H1 (cell line): ENCODE results near the gene GUCY2C. TPM values are rescaled to one million over a fixed set of nuclear protein-coding genes. Genes with fewer than 3 reads are reported as not detected.

Source experiments
- CTCF ChIA-PET: fragments of 300-600 bp; sonication (Branson Sonifier 250); formaldehyde crosslinking; loops from one replicate; lab custom pipeline; 2021; ENCODE audit not compliant: partially characterized antibody; lab: Charles Lee
- POLR2A ChIA-PET: fragments of 300-600 bp; sonication (Branson Sonifier 250); formaldehyde crosslinking; loops from one replicate; lab custom pipeline; 2021; ENCODE audit warnings: inconsistent platforms; ENCODE audit not compliant: partially characterized antibody; lab: Charles Lee
- DNase-seq, 2 experiments: peaks; one replicate each; pipeline versions ENCODE4 v3.0.0 to v3.0.0-alpha.2; 2010 to 2022; ENCODE audit warnings: low spot score in 2 of 2, low read depth in 1 of 2, mixed read lengths in 1 of 2
- FAIRE-seq: peaks from 2 replicates; lab custom pipeline; 2011; peaks lifted over from hg19 to GRCh38; lab: Jason Lieb, UNC
- H2AFZ ChIP-seq: 2 replicates; pipeline ENCODE4 v1.8.1; 2012; ENCODE audit warnings: low read length, inconsistent platforms
- H2AK5ac ChIP-seq: 2 replicates; pipeline ENCODE4 v1.6.1; 2013; ENCODE audit warnings: low read depth, low read length
- H2BK120ac ChIP-seq: replicated peaks from 2 replicates; pipeline ENCODE3; 2013; ENCODE audit warnings: low read depth, low read length, inconsistent platforms
- H2BK12ac ChIP-seq: 2 replicates; pipeline ENCODE4 v1.6.1; 2013; ENCODE audit warnings: low read depth, low read length
- H2BK15ac ChIP-seq: 2 replicates; pipeline ENCODE4 v1.6.1; 2013; ENCODE audit warnings: low read length
- H2BK20ac ChIP-seq: 2 replicates; pipeline ENCODE4 v1.6.1; 2013; ENCODE audit warnings: low read length
- H2BK5ac ChIP-seq: 2 replicates; pipeline ENCODE4 v1.6.1; 2013; ENCODE audit warnings: low read depth, low read length
- H3K14ac ChIP-seq: 2 replicates; pipeline ENCODE4 v1.6.1; 2013; ENCODE audit warnings: inconsistent platforms; ENCODE audit not compliant: insufficient read length
- H3K18ac ChIP-seq: 2 replicates; pipeline ENCODE4 v1.6.1; 2013; ENCODE audit warnings: low read length; ENCODE audit errors: extremely low read depth
- H3K23ac ChIP-seq: 2 replicates; pipeline ENCODE4 v1.6.1; 2013; ENCODE audit warnings: inconsistent platforms; ENCODE audit not compliant: insufficient read length
- H3K23me2 ChIP-seq: 2 replicates; pipeline ENCODE4 v1.6.1; 2013; ENCODE audit warnings: low read depth, low read length
- H3K27ac ChIP-seq: 2 replicates; pipeline ENCODE4 v1.6.1; 2011; ENCODE audit warnings: low read depth, low read length, inconsistent platforms
- H3K27me3 ChIP-seq, 4 experiments: replicated peaks in 1 of 4; 1 replicate in 1 of 4; 2 replicates in 3 of 4; pipeline versions ENCODE4 v1.6.1 to v1.8.1; 2011 to 2013; ENCODE audit warnings: low read length in 3 of 4, mild to moderate bottlenecking in 3 of 4, inconsistent platforms in 2 of 4, mixed read lengths in 2 of 4, moderate library complexity in 1 of 4; ENCODE audit not compliant: control insufficient read depth in 3 of 4, insufficient read depth in 3 of 4; ENCODE audit errors: extremely low read depth in 1 of 4
- H3K36me3 ChIP-seq, 4 experiments: 2 replicates each; pipeline versions ENCODE4 v1.6.1 to v1.8.1; 2011 to 2013; ENCODE audit warnings: mild to moderate bottlenecking in 4 of 4, low read length in 3 of 4, moderate library complexity in 2 of 4, control low read depth in 1 of 4, inconsistent platforms in 1 of 4; ENCODE audit not compliant: insufficient read depth in 4 of 4, control insufficient read depth in 2 of 4
- H3K4ac ChIP-seq: replicated peaks from 2 replicates; pipeline ENCODE3; 2013; ENCODE audit warnings: low read length, low read depth, mixed read lengths, inconsistent platforms; ENCODE audit not compliant: insufficient read length
- H3K4me1 ChIP-seq, 4 experiments: replicated peaks in 1 of 4; 1 replicate in 1 of 4; 2 replicates in 3 of 4; pipeline versions ENCODE4 v1.6.1 to v1.8.1; 2011 to 2013; ENCODE audit warnings: low read length in 3 of 4, inconsistent platforms in 2 of 4, mixed read lengths in 1 of 4; ENCODE audit not compliant: insufficient read depth in 4 of 4, control insufficient read depth in 3 of 4
- H3K4me2 ChIP-seq, 2 experiments: 2 replicates each; pipeline versions ENCODE4 v1.6.1 to v1.8.1; 2011 to 2013; ENCODE audit warnings: low read depth in 2 of 2, low read length in 2 of 2, control low read depth in 1 of 2, inconsistent platforms in 1 of 2, mild to moderate bottlenecking in 1 of 2; ENCODE audit not compliant: insufficient read depth in 1 of 2
- H3K4me3 ChIP-seq, 4 experiments: fragments of 200-600, 300-600 bp in 1 of 4; sonication (generic), shearing (Covaris generic), sonication (Bioruptor Twin) in 1 of 4; 2 replicates each; pipeline versions ENCODE4 v1.5.1 to v1.8.1; 2011 to 2016; ENCODE audit warnings: low read length in 4 of 4, low read depth in 3 of 4, control low read depth in 2 of 4, inconsistent platforms in 2 of 4, mild to moderate bottlenecking in 2 of 4, mixed read lengths in 1 of 4, moderate library complexity in 1 of 4; ENCODE audit not compliant: insufficient read depth in 2 of 4; ENCODE audit errors: extremely low read depth in 1 of 4
- H3K56ac ChIP-seq: replicated peaks from 2 replicates; pipeline ENCODE3; 2013; ENCODE audit warnings: low read depth, mild to moderate bottlenecking, mixed read lengths, low read length, inconsistent platforms; ENCODE audit not compliant: insufficient read length
- H3K79me1 ChIP-seq: 2 replicates; pipeline ENCODE4 v1.6.1; 2013; ENCODE audit warnings: low read depth, low read length, control low read depth
- H3K79me2 ChIP-seq, 2 experiments: 2 replicates each; pipeline versions ENCODE4 v1.6.1 to v1.8.1; 2012 to 2013; ENCODE audit warnings: low read length in 2 of 2, mild to moderate bottlenecking in 2 of 2, inconsistent platforms in 1 of 2; ENCODE audit not compliant: insufficient read depth in 2 of 2, control insufficient read depth in 1 of 2
- H3K9ac ChIP-seq, 4 experiments: replicated peaks in 1 of 4; 1 replicate in 1 of 4; 2 replicates in 3 of 4; pipeline versions ENCODE4 v1.6.1 to v1.8.1; 2011 to 2013; ENCODE audit warnings: low read depth in 3 of 4, low read length in 3 of 4, control low read depth in 2 of 4, mild to moderate bottlenecking in 2 of 4, moderate library complexity in 2 of 4, inconsistent platforms in 1 of 4; ENCODE audit errors: extremely low read depth in 1 of 4
- H3K9me3 ChIP-seq, 2 experiments: 2 replicates each; pipeline versions ENCODE4 v1.6.1 to v1.8.1; 2012 to 2013; ENCODE audit warnings: mild to moderate bottlenecking in 2 of 2, moderate library complexity in 2 of 2, control low read depth in 1 of 2, inconsistent platforms in 1 of 2, low read depth in 1 of 2, low read length in 1 of 2, mixed read lengths in 1 of 2; ENCODE audit not compliant: insufficient read depth in 2 of 2
- H4K20me1 ChIP-seq, 2 experiments: replicated peaks in 1 of 2; 2 replicates each; pipeline versions ENCODE3 to v1.8.1; 2011 to 2013; ENCODE audit warnings: inconsistent platforms in 2 of 2, low read length in 2 of 2, mild to moderate bottlenecking in 1 of 2; ENCODE audit not compliant: insufficient read depth in 2 of 2, control insufficient read depth in 1 of 2
- H4K5ac ChIP-seq: 2 replicates; pipeline ENCODE4 v1.6.1; 2013; ENCODE audit warnings: low read length, low read depth, mixed read lengths, inconsistent platforms; ENCODE audit not compliant: insufficient read length
- H4K8ac ChIP-seq: 2 replicates; pipeline ENCODE4 v1.8.0; 2013; ENCODE audit warnings: mild to moderate bottlenecking, moderate library complexity, low read length, inconsistent platforms; ENCODE audit not compliant: insufficient read depth; ENCODE audit errors: extremely low read depth
- H4K91ac ChIP-seq: replicated peaks from 2 replicates; pipeline ENCODE3; 2013; ENCODE audit warnings: low read length, mixed read lengths, inconsistent platforms; ENCODE audit not compliant: insufficient read length
- ASH2L ChIP-seq: fragments of 200-600, 300-600 bp; sonication (generic); IDR thresholded peaks from one replicate; pipeline ENCODE4 v1.7.1; 2017; ENCODE audit warnings: low read length
- CHD1 ChIP-seq: IDR thresholded peaks from 2 replicates; pipeline ENCODE4 v1.6.1; 2012; ENCODE audit warnings: low read depth, low read length, improper control_type of control experiment
- CHD2 ChIP-seq: IDR thresholded peaks from 2 replicates; pipeline ENCODE4 v1.6.1; 2012; ENCODE audit warnings: low read length, improper control_type of control experiment
- CREB1 ChIP-seq: IDR thresholded peaks from 2 replicates; pipeline ENCODE4 v1.6.1; 2012; ENCODE audit warnings: inconsistent platforms
- CTBP2 ChIP-seq: IDR thresholded peaks from 2 replicates; pipeline ENCODE4 v1.7.0; 2011; ENCODE audit warnings: borderline replicate concordance, mild to moderate bottlenecking, moderate library complexity, mixed read lengths, low read length; ENCODE audit not compliant: insufficient read depth, insufficient read length
- E2F6 ChIP-seq: IDR thresholded peaks from 2 replicates; pipeline ENCODE4 v1.6.1; 2012; ENCODE audit warnings: inconsistent platforms
- HDAC2 ChIP-seq, 2 experiments: fragments of 300-600 bp in 1 of 2; sonication (generic) in 1 of 2; IDR thresholded peaks; 2 replicates each; pipeline ENCODE4 v1.6.1; 2011 to 2012; ENCODE audit warnings: low read depth in 2 of 2, low read length in 2 of 2, mild to moderate bottlenecking in 2 of 2, moderate library complexity in 2 of 2, borderline replicate concordance in 1 of 2, inconsistent platforms in 1 of 2
- KDM1A ChIP-seq: fragments of 200-600, 300-600 bp; sonication (generic); IDR thresholded peaks from 2 replicates; pipeline ENCODE4 v1.7.1; 2016; ENCODE audit warnings: mild to moderate bottlenecking, low read length, borderline replicate concordance
- KDM5A ChIP-seq: fragments of 200-600 bp; IDR thresholded peaks from 2 replicates; pipeline ENCODE4 v1.7.1; 2012; ENCODE audit warnings: mild to moderate bottlenecking, low read length, inconsistent platforms, mixed read lengths
- POLR2A ChIP-seq, 2 experiments: IDR thresholded peaks; 1 replicate in 1 of 2; 2 replicates in 1 of 2; pipeline ENCODE4 v1.6.1; 2011; ENCODE audit warnings: low read depth in 2 of 2, low read length in 2 of 2, mild to moderate bottlenecking in 2 of 2; ENCODE audit errors: control extremely low read depth in 1 of 2
- POLR2AphosphoS5 ChIP-seq: IDR thresholded peaks from 2 replicates; pipeline ENCODE4 v1.6.1; 2011; ENCODE audit warnings: low read depth, low read length
- SAP30 ChIP-seq: fragments of 300-600 bp; sonication (generic); IDR thresholded peaks from 2 replicates; pipeline ENCODE4 v1.7.1; 2012; ENCODE audit warnings: low read length, moderate library complexity, mild to moderate bottlenecking, inconsistent platforms; ENCODE audit not compliant: insufficient read depth, insufficient replicate concordance
- TEAD4 ChIP-seq: IDR thresholded peaks from 2 replicates; pipeline ENCODE4 v1.6.1; 2012; ENCODE audit warnings: low read depth, low read length, inconsistent platforms, mixed read lengths
- ZNF274 ChIP-seq: IDR thresholded peaks from 2 replicates; pipeline ENCODE4 v1.7.0; 2012; ENCODE audit warnings: low read length, borderline replicate concordance; ENCODE audit errors: extremely low read depth
- WGBS, 2 experiments: shearing (Covaris generic) in 1 of 2; methylation state at CpG; one replicate each; pipeline versions ENCODE4 v1.1.6 to v1.1.7; 2013 to 2015; ENCODE audit warnings: low lambda C conversion rate in 2 of 2, mixed read lengths in 2 of 2, inconsistent platforms in 1 of 2, low coverage in 1 of 2, missing lambda C conversion rate in 1 of 2; ENCODE audit not compliant: insufficient replicate concordance in 2 of 2, insufficient coverage in 1 of 2, insufficient read length in 1 of 2; ENCODE audit errors: extremely low coverage in 1 of 2, missing lambda C conversion rate in 1 of 2; 5-methylcytosine and 5-hydroxymethylcytosine counted together
- polyA plus RNA-seq, 7 experiments: library from polyadenylated mRNA; depleted of rRNA in 3 of 7; stranded (reverse) in 5 of 7; unstranded in 2 of 7; fragments of >200 nt in 5 of 7; fragments of 200-250 nt in 2 of 7; gene quantifications; 1 replicate in 5 of 7; 2 replicates in 1 of 7; 4 replicates in 1 of 7; pipeline versions ENCODE4 v1.2.1 to v1.2.3, GENCODE V29; 2011 to 2013; ENCODE audit warnings: missing spikeins in 2 of 7, mixed read lengths in 2 of 7
- total RNA-seq: library from RNA; stranded (reverse); fragmentation: NEBNext Ultra II Directional; extraction: Animal tissue kit (Norgen Biotek cat#: 25700); gene quantifications from 2 replicates; pipeline ENCODE4 v1.2.1, GENCODE V29; 2021

GUCY2C gene
- total and polyA plus RNA-seq, 2 of the 8 experiments (the other 6 are each of a cell fraction or from before 2014, with no cell fraction given) = 1.9 to 3.2 TPM

GRCh38 chr12:14663002-14663401 is 33.4 kb downstream of the GUCY2C start:
- Histone ChIP-seq H2BK12ac (no peak overlapping the region), H3K56ac (no peak overlapping the region), H3K23me2 (no peaks in the 10 kb centered on the region), H3K9me3 (no peaks in the 10 kb centered on the region), H2BK120ac (no peak overlapping the region), H2AFZ (no peak overlapping the region), H3K36me3 (no peaks in the 10 kb centered on the region), H3K4me1 (peaks cover 0 to 3% (median 1%) of the 10 kb centered on the region in 4 experiments; a peak in 3 of 7 replicates), H2AK5ac (no peak overlapping the region), H3K27ac (no peak overlapping the region), H2BK5ac (no peak overlapping the region), H4K8ac (no peak overlapping the region), H3K4me3 (no peak overlapping the region), H3K18ac (no peak overlapping the region), H3K23ac (no peak overlapping the region), H3K79me1 (no peaks in the 10 kb centered on the region), H3K27me3 (no peaks in the 10 kb centered on the region), H3K79me2 (no peaks in the 10 kb centered on the region), H3K14ac (no peak overlapping the region), H4K20me1 (no peaks in the 10 kb centered on the region), H4K91ac (no peak overlapping the region), H3K4ac (no peak overlapping the region), H3K9ac (no peak overlapping the region), H2BK20ac (no peak overlapping the region), H3K4me2 (no peak overlapping the region), H2BK15ac (no peak overlapping the region), H4K5ac (no peak overlapping the region)
- FAIRE-seq (no peak), DNase-seq (no peak)
- ChIA-PET POLR2A (interaction anchor here (1.0 to 1.2 kb wide), 2 partner anchors 14 to 30 kb away, joined by 3 to 4 read pairs; no protein-coding TSS in a partner anchor), CTCF (interaction anchor here (0.7 to 6.4 kb wide), 10 partner anchors 10 to 611 kb away, joined by 3 to 49 read pairs (median 4); no protein-coding TSS in a partner anchor)
- WGBS, 2 experiments = 96% methylated on average over 5 of the region's 5 CpGs; no CpG with 5 or more reads in 1 of the 2 experiments
- TF ChIP-seq POLR2AphosphoS5 (no peak), CTBP2 (no peak), SAP30 (no peak), CHD1 (no peak), POLR2A (IDR thresholded peaks at IDR 0.05; ENCODE audit: control extremely low read depth in 1 of 2, low read depth in 2 of 2, low read length in 2 of 2) (no peak), ASH2L (no peak), KDM1A (no peak), ZNF274 (no peak), TEAD4 (no peak), E2F6 (no peak), CHD2 (no peak), CREB1 (no peak), KDM5A (no peak), HDAC2 (IDR thresholded peaks at IDR 0.05; ENCODE audit: borderline replicate concordance in 1 of 2, low read depth in 2 of 2, low read length in 2 of 2) (no peak)
